Caco-2 (cell line): ENCODE data around the gene SP3. TPM values are rescaled to one million over a fixed set of nuclear protein-coding genes. Genes with fewer than 3 reads are reported as not detected.

Source experiments
- BruUV-seq: library from RNA; stranded (reverse); fragments of 400-500 nt; replicated peaks from 2 replicates; lab custom pipeline; 2021; lab: Mats Ljungman, UMichigan
- CTCF ChIA-PET: fragments of 300-600 bp; sonication (Branson Sonifier 250); formaldehyde crosslinking; loops from one replicate; lab custom pipeline; 2022; ENCODE audit warnings: antibody characterized with exemption; lab: Charles Lee
- POLR2A ChIA-PET: fragments of 300-600 bp; sonication (Branson Sonifier 250); formaldehyde crosslinking; loops from one replicate; lab custom pipeline; 2022; ENCODE audit warnings: antibody characterized with exemption; lab: Charles Lee
- DNase-seq, 2 experiments: peaks; one replicate each; pipeline versions ENCODE4 v3.0.0 to v3.0.0-alpha.2; 2020 to 2022
- H3K27me3 ChIP-seq: replicated peaks from 2 replicates; pipeline ENCODE4 v1.6.0; 2011; ENCODE audit warnings: low read length; ENCODE audit not compliant: control insufficient read depth, insufficient read depth
- H3K36me3 ChIP-seq: 2 replicates; pipeline ENCODE4 v1.5.1; 2011; ENCODE audit warnings: low read length; ENCODE audit not compliant: control insufficient read depth, insufficient read depth
- H3K4me1 ChIP-seq: fragments of 250-450 bp; sonication (Bioruptor Pico); 2 replicates; pipeline ENCODE4 v1.5.1; 2020; ENCODE audit warnings: mild to moderate bottlenecking
- H3K4me3 ChIP-seq: 2 replicates; pipeline ENCODE4 v1.5.1; 2011; ENCODE audit warnings: low read depth, mild to moderate bottlenecking, control low read depth, low read length
- H3K9me3 ChIP-seq: fragments of 250-450 bp; sonication (Bioruptor Pico); 2 replicates; pipeline ENCODE4 v1.5.1; 2020; ENCODE audit warnings: mild to moderate bottlenecking, moderate library complexity
- H3K27ac Mint-ChIP-seq: one replicate; pipeline ENCODE4 v1.8.0; 2022; ENCODE audit warnings: mixed read lengths; ENCODE audit not compliant: unreplicated experiment
- H3K27me3 Mint-ChIP-seq: one replicate; pipeline ENCODE4 v1.8.0; 2022; ENCODE audit warnings: mixed read lengths; ENCODE audit not compliant: insufficient read depth, unreplicated experiment
- H3K36me3 Mint-ChIP-seq: one replicate; pipeline ENCODE4 v1.8.0; 2022; ENCODE audit warnings: mild to moderate bottlenecking, mixed read lengths; ENCODE audit not compliant: insufficient read depth, unreplicated experiment
- H3K4me1 Mint-ChIP-seq: one replicate; pipeline ENCODE4 v1.8.0; 2022; ENCODE audit warnings: low read depth, mixed read lengths; ENCODE audit not compliant: unreplicated experiment
- H3K4me3 Mint-ChIP-seq: one replicate; pipeline ENCODE4 v1.8.0; 2022; ENCODE audit warnings: mild to moderate bottlenecking, moderate library complexity, mixed read lengths; ENCODE audit not compliant: unreplicated experiment
- H3K9me3 Mint-ChIP-seq: one replicate; pipeline ENCODE4 v1.8.0; 2022; ENCODE audit warnings: mixed read lengths; ENCODE audit not compliant: unreplicated experiment
- intact Hi-C: fragments of 100-400 bp; cut with micrococcal nuclease; formaldehyde crosslinking; loops from one replicate; pipeline ENCODE4 v1.10.0; 2022; ENCODE audit not compliant: unreplicated experiment
- total RNA-seq: library from RNA; stranded (reverse); gene quantifications from 2 replicates; pipeline ENCODE4 v1.2.3, GENCODE V29; 2022
- TF ChIP-seq, protein P1 (sequence below), 2 experiments: fragments of 200-600 bp in 1 of 2; IDR thresholded peaks; 1 replicate in 1 of 2; 2 replicates in 1 of 2; pipeline versions ENCODE4 v1.5.1 to v1.8.0; 2011 to 2022; ENCODE audit warnings: antibody characterized with exemption in 1 of 2, control low read depth in 1 of 2, inconsistent platforms in 1 of 2, low read depth in 1 of 2, low read length in 1 of 2, mild to moderate bottlenecking in 1 of 2, moderate library complexity in 1 of 2; ENCODE audit not compliant: insufficient read depth in 1 of 2, severe bottlenecking in 1 of 2, unreplicated experiment in 1 of 2

SP3 gene
- total RNA-seq, 1 experiment from 2014 or later, result 111 TPM

DNA sequence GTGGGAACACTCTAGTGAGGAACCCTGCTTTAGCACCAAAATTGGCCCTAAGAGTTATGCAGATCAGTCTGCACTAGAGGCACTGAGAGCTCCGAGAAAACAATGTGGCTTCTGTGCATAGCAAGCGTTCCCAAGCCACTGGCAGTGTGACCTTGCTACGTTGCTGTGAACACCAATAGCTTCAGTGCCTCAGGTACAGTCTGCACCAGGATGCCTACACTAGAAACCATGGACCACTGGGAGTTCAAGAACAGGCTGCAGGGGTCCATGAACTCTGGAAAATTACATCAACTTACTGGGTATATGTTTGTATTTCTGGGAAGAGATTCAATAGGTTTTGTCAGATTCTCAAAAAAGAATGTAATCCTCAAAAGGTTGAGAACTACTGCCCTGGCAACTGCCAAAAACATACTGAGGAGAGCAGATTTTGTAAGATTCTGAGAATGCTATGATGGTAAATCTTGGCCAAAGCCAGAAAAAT lies 18.3 kb upstream of the SP3 start:
- DNase-seq, result no peak
- Mint-ChIP-seq H3K4me3 (no peak overlapping the region), H3K9me3 (no peaks in the 10 kb centered on the region), H3K36me3 (peaks cover 5% of the 10 kb centered on the region), H3K4me1 (peaks cover 33% of the 10 kb centered on the region), H3K27me3 (no peaks in the 10 kb centered on the region), H3K27ac (peak overlapping the region; percentile 5)
- Histone ChIP-seq H3K4me1 (peaks cover 39% of the 10 kb centered on the region), H3K27me3 (no peaks in the 10 kb centered on the region), H3K36me3 (no peaks in the 10 kb centered on the region), H3K9me3 (no peaks in the 10 kb centered on the region), H3K4me3 (no peak overlapping the region)
- no TSS peak for BruUV-seq
- ChIA-PET POLR2A (no interaction called here), CTCF (no interaction called here)
- intact Hi-C loops, result no loop called here
- TF ChIP-seq, protein P1, sequence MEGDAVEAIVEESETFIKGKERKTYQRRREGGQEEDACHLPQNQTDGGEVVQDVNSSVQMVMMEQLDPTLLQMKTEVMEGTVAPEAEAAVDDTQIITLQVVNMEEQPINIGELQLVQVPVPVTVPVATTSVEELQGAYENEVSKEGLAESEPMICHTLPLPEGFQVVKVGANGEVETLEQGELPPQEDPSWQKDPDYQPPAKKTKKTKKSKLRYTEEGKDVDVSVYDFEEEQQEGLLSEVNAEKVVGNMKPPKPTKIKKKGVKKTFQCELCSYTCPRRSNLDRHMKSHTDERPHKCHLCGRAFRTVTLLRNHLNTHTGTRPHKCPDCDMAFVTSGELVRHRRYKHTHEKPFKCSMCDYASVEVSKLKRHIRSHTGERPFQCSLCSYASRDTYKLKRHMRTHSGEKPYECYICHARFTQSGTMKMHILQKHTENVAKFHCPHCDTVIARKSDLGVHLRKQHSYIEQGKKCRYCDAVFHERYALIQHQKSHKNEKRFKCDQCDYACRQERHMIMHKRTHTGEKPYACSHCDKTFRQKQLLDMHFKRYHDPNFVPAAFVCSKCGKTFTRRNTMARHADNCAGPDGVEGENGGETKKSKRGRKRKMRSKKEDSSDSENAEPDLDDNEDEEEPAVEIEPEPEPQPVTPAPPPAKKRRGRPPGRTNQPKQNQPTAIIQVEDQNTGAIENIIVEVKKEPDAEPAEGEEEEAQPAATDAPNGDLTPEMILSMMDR (IDR thresholded peaks at IDR 0.05; ENCODE audit: insufficient read depth in 1 of 2, low read depth in 1 of 2, low read length in 1 of 2, severe bottlenecking in 1 of 2, unreplicated experiment in 1 of 2), result no peak

DNA sequence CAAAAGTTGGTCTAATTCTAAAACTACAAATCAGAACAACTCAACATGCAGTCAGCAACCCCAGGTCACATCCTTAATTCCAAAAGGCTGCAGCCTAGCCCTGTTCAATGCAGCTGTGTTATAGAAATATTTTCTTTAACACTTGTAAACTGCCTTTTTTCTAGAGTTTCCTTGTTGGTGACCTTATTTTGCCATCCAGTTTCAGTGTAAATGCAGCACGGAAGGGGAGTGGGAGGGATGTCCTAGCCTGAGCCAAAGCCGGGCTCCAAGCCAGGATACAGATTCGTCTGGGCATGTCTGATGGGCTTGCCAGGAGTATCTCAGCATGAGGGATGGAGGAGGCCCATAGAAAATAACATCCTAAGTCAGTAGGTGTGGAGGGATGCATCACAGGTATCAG lies 17.7 kb upstream of the SP3 start:
- H3K4me3 ChIP-seq, result no peak overlapping the region
- Mint-ChIP-seq H3K27me3 (no peaks in the 10 kb centered on the region), H3K9me3 (no peaks in the 10 kb centered on the region), H3K36me3 (peaks cover 5% of the 10 kb centered on the region), H3K27ac (no peak overlapping the region), H3K4me1 (peaks cover 33% of the 10 kb centered on the region), H3K4me3 (no peak overlapping the region)
- H3K36me3 ChIP-seq, result no peaks in the 10 kb centered on the region
- DNase-seq, result no peak
- intact Hi-C loops, result no loop called here
- H3K9me3 ChIP-seq, result no peaks in the 10 kb centered on the region
- H3K4me1 ChIP-seq, result peaks cover 34% of the 10 kb centered on the region
- TF ChIP-seq, protein P1 (IDR thresholded peaks at IDR 0.05; ENCODE audit: insufficient read depth in 1 of 2, low read depth in 1 of 2, low read length in 1 of 2, severe bottlenecking in 1 of 2, unreplicated experiment in 1 of 2), result no peak
- no peaks in the 10 kb centered on the region for H3K27me3 ChIP-seq
- ChIA-PET CTCF (no interaction called here), POLR2A (no interaction called here)
- no TSS peak for BruUV-seq

DNA sequence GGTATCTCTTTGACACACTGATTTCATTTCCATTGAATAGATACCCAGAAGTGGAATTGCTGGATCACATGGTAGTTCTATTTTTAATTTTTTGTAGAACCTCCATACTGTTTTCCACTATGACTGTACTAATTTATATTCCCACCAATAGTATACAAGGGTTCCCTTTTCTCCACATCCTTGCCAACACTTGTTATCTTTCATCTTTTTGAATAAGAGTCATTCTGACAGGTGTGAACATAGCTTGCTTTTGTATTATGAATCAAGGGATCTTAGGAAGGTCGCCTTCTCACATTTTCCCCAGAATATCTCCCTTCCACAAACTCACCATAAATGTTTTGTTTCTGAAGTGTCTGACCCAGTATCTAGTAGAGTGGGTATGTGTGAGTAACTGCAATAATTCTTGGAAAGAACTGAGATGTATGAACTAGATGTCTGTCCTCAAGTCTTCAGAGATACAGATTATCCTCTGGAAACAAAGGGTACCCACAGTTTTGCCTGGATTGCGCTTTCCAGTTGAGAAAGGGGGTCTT lies 17.1 kb upstream of the SP3 start:
- no peaks in the 10 kb centered on the region for H3K27me3 Mint-ChIP-seq
- H3K4me3 Mint-ChIP-seq, result no peak overlapping the region
- POLR2A ChIA-PET, result no interaction called here
- no peaks in the 10 kb centered on the region for H3K27me3 ChIP-seq
- peaks cover 33% of the 10 kb centered on the region for H3K4me1 Mint-ChIP-seq
- no peaks in the 10 kb centered on the region for H3K9me3 ChIP-seq
- no peak overlapping the region for H3K4me3 ChIP-seq
- H3K36me3 ChIP-seq, result no peaks in the 10 kb centered on the region
- H3K27ac Mint-ChIP-seq, result no peak overlapping the region
- no peaks in the 10 kb centered on the region for H3K9me3 Mint-ChIP-seq
- intact Hi-C loops, result no loop called here
- no peak for DNase-seq
- BruUV-seq, result no TSS peak
- H3K4me1 ChIP-seq, result peaks cover 28% of the 10 kb centered on the region
- CTCF ChIA-PET, result no interaction called here
- H3K36me3 Mint-ChIP-seq, result peaks cover 5% of the 10 kb centered on the region
- TF ChIP-seq, protein P1 (IDR thresholded peaks at IDR 0.05; ENCODE audit: insufficient read depth in 1 of 2, low read depth in 1 of 2, low read length in 1 of 2, severe bottlenecking in 1 of 2, unreplicated experiment in 1 of 2), result no peak
